SU-DHL-6 (cell line): ENCODE results near the gene SEC22A.

Source experiments
- H2AFZ ChIP-seq: fragments of 200-600 bp; sonication (generic); 2 replicates; pipeline ENCODE4 v1.6.1; 2014; ENCODE audit warnings: low read depth, mild to moderate bottlenecking, moderate library complexity, mixed read lengths, antibody characterized with exemption, low read length; ENCODE audit not compliant: severe bottlenecking
- H3F3A ChIP-seq: fragments of 200-600 bp; shearing (Covaris generic); 2 replicates; pipeline ENCODE4 v1.6.0; 2016; ENCODE audit warnings: antibody characterized with exemption, mild to moderate bottlenecking; ENCODE audit not compliant: insufficient read depth
- H3K27ac ChIP-seq: fragments of 200-600 bp; sonication (generic); 2 replicates; pipeline ENCODE4 v1.5.1; 2016; ENCODE audit warnings: low read depth, mild to moderate bottlenecking, low read length, moderate library complexity, mixed read lengths
- H3K27me3 ChIP-seq: fragments of 200-600 bp; sonication (generic), shearing (Covaris generic); 2 replicates; pipeline ENCODE4 v1.6.0; 2014; ENCODE audit warnings: mild to moderate bottlenecking, low read length
- H3K36me3 ChIP-seq: fragments of 200-600 bp; sonication (generic); 2 replicates; pipeline ENCODE4 v1.6.1; 2014; ENCODE audit warnings: mild to moderate bottlenecking, low read length, mixed read lengths
- H3K4me2 ChIP-seq: fragments of 300-600, 200-600 bp; shearing (Covaris generic), sonication (generic); 2 replicates; pipeline ENCODE4 v1.6.0; 2014; ENCODE audit warnings: low read length, low read depth, mild to moderate bottlenecking; ENCODE audit not compliant: poor library complexity, severe bottlenecking
- H3K4me3 ChIP-seq: fragments of 200-600 bp; sonication (generic); 2 replicates; pipeline ENCODE4 v1.5.1; 2014; ENCODE audit warnings: antibody characterized with exemption, low read length, mild to moderate bottlenecking, mixed read lengths; ENCODE audit not compliant: insufficient read depth, poor library complexity, severe bottlenecking
- H3K79me2 ChIP-seq: fragments of 200-600 bp; sonication (generic); 2 replicates; pipeline ENCODE4 v1.6.1; 2014; ENCODE audit warnings: mild to moderate bottlenecking, low read length, moderate library complexity; ENCODE audit not compliant: insufficient read depth
- H3K9ac ChIP-seq: fragments of 200-600 bp; sonication (generic); 2 replicates; pipeline ENCODE4 v1.7.0; 2014; ENCODE audit warnings: mild to moderate bottlenecking, low read length
- H3K9me2 ChIP-seq: fragments of 200-600 bp; sonication (generic); replicated peaks from 2 replicates; pipeline ENCODE4 v1.6.1; 2014; ENCODE audit warnings: low read length; ENCODE audit not compliant: insufficient read depth
- H3K9me3 ChIP-seq: fragments of 200-600 bp; sonication (generic); 2 replicates; pipeline ENCODE4 v1.6.1; 2014; ENCODE audit warnings: low read length, mixed read lengths; ENCODE audit not compliant: insufficient read depth
- H4K20me1 ChIP-seq: fragments of 200-600 bp; sonication (generic); 2 replicates; pipeline ENCODE4 v1.6.1; 2014; ENCODE audit warnings: low read depth, mild to moderate bottlenecking, antibody characterized with exemption, low read length, moderate library complexity, mixed read lengths
- EZH2phosphoT487 ChIP-seq: fragments of 200-600 bp; sonication (generic), shearing (Covaris generic); conservative IDR thresholded peaks from 2 replicates; pipeline ENCODE4 v1.6.1; 2018; ENCODE audit warnings: mild to moderate bottlenecking, antibody characterized with exemption, low read length, moderate library complexity, mixed read lengths
- TF ChIP-seq, protein P1 (sequence below): fragments of 200-600 bp; sonication (generic); IDR thresholded peaks from one replicate; pipeline ENCODE4 v1.5.1; 2017; ENCODE audit warnings: antibody characterized with exemption, mild to moderate bottlenecking, low read length, moderate library complexity; ENCODE audit not compliant: insufficient read depth, poor library complexity, severe bottlenecking

Gene SEC22A

DNA sequence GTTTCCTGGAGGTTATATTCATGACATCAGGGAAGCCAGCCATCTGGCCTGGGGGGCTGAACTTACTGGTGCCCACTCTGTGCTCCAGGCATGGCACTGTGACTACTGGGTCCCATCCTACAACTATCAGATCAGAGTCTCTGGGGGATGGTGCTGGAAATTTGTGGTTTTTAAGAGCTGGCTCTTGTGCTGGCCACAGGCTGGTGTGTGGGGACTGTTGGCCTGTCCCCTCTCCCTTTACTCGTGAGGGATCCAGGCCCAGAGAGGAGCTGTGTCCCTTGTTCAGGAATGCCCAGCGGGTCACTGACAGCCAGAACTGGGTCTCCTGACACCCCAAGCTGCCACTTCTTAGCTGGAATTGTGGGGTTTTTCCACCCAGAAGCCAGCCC, 44.5 kb upstream of the SEC22A start:
- H3K9me2 ChIP-seq: no peaks in the 10 kb centered on the region
- H3K36me3 ChIP-seq: no peaks in the 10 kb centered on the region
- H3K4me2 ChIP-seq: no peak overlapping the region
- no peaks in the 10 kb centered on the region for H3K27me3 ChIP-seq
- no peak overlapping the region for H3K27ac ChIP-seq
- H3K9ac ChIP-seq: no peak overlapping the region
- TF ChIP-seq, protein P1, sequence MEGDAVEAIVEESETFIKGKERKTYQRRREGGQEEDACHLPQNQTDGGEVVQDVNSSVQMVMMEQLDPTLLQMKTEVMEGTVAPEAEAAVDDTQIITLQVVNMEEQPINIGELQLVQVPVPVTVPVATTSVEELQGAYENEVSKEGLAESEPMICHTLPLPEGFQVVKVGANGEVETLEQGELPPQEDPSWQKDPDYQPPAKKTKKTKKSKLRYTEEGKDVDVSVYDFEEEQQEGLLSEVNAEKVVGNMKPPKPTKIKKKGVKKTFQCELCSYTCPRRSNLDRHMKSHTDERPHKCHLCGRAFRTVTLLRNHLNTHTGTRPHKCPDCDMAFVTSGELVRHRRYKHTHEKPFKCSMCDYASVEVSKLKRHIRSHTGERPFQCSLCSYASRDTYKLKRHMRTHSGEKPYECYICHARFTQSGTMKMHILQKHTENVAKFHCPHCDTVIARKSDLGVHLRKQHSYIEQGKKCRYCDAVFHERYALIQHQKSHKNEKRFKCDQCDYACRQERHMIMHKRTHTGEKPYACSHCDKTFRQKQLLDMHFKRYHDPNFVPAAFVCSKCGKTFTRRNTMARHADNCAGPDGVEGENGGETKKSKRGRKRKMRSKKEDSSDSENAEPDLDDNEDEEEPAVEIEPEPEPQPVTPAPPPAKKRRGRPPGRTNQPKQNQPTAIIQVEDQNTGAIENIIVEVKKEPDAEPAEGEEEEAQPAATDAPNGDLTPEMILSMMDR: no peak
- no peak for TF ChIP-seq EZH2phosphoT487
- H3F3A ChIP-seq: peaks cover 13% of the 10 kb centered on the region
- H3K9me3 ChIP-seq: no peaks in the 10 kb centered on the region
- no peak overlapping the region for H3K4me3 ChIP-seq
- no peaks in the 10 kb centered on the region for H3K79me2 ChIP-seq
- H2AFZ ChIP-seq: no peak overlapping the region
- no peaks in the 10 kb centered on the region for H4K20me1 ChIP-seq

DNA sequence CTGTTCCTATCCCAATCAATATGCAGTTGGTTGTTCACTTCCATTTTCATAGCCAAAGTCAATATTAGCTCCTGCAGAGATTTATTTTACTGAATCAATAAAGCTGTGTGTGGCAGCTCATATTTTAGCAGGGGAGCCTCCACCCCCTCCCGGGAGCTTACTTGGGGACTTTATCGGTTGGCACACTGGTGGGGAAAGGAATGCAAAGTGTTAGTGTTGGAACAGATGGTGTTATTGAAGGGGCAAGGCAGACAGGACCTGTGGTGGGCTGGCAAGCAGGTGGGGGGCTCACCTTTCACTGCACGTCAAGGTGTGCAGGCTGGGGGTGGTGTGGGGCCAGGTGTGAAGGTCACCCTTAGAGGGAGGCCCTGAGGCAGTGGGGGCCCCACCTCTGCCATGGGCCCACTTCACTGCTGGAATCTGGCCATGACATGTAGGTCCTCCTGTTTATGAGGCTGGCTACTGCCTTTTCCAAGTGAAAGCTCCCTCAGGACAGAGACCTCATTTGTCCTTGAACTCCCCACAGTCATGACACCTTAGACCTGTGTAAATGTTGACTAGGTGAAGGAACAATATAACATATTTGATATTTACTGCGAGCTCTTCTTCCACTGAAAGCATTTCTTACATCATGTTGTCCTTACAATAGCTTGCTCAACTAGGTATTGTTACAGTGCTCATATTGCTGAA, 44.0 kb upstream of the SEC22A start:
- Histone ChIP-seq H3K9ac (no peak overlapping the region), H3K79me2 (no peaks in the 10 kb centered on the region), H3K36me3 (no peaks in the 10 kb centered on the region), H3K27ac (no peak overlapping the region), H3K27me3 (no peaks in the 10 kb centered on the region), H3K4me2 (no peak overlapping the region), H3F3A (peaks cover 7% of the 10 kb centered on the region), H3K4me3 (no peak overlapping the region), H4K20me1 (no peaks in the 10 kb centered on the region), H3K9me2 (no peaks in the 10 kb centered on the region), H2AFZ (no peak overlapping the region), H3K9me3 (no peaks in the 10 kb centered on the region)
- TF ChIP-seq EZH2phosphoT487: no peak
- TF ChIP-seq, protein P1: no peak

DNA sequence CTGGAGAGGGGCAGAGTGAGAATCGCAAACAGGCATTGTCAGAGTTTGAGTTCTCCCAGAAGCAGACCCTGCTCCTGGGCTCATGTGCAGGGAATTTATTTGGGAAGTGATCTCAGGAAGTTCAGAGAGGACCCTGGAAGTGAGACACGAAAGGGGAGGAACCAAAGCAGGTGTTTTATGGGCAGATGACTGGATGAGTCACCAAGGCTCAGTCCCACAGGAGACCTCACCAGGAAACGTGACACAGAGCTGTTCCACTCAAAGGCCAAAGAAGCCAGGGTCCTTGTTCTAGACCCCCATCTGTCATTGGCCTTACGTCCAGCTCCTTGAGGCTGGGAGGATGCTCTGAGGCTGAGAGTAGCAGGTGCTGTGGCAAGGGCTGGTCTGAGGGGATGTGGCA, 43.4 kb upstream of the SEC22A start:
- no peaks in the 10 kb centered on the region for H3K36me3 ChIP-seq
- H3K27ac ChIP-seq: no peak overlapping the region
- H3K79me2 ChIP-seq: no peaks in the 10 kb centered on the region

More for the DNA sequence above, 43.4 kb upstream of the SEC22A start:
- Histone ChIP-seq H3K4me3 (no peak overlapping the region), H3K27me3 (no peaks in the 10 kb centered on the region), H3K9me2 (no peaks in the 10 kb centered on the region), H3K9ac (no peak overlapping the region), H3F3A (0 out of 2 replicates have a peak, but pooled peaks cover 1% of the 10 kb centered on the region), H2AFZ (no peak overlapping the region), H3K4me2 (no peak overlapping the region), H3K9me3 (no peaks in the 10 kb centered on the region), H4K20me1 (no peaks in the 10 kb centered on the region)
- no peak for TF ChIP-seq EZH2phosphoT487
- TF ChIP-seq, protein P1: no peak
